Measurements from ENCODE around the gene GATAD2B. TPM values are rescaled to one million over a fixed set of nuclear protein-coding genes. Genes with fewer than 3 reads are reported as not detected.

GATAD2B gene
- polyA plus RNA-seq, 4 donors = 2.9 to 11.3 (median 4.0) TPM

DNA sequence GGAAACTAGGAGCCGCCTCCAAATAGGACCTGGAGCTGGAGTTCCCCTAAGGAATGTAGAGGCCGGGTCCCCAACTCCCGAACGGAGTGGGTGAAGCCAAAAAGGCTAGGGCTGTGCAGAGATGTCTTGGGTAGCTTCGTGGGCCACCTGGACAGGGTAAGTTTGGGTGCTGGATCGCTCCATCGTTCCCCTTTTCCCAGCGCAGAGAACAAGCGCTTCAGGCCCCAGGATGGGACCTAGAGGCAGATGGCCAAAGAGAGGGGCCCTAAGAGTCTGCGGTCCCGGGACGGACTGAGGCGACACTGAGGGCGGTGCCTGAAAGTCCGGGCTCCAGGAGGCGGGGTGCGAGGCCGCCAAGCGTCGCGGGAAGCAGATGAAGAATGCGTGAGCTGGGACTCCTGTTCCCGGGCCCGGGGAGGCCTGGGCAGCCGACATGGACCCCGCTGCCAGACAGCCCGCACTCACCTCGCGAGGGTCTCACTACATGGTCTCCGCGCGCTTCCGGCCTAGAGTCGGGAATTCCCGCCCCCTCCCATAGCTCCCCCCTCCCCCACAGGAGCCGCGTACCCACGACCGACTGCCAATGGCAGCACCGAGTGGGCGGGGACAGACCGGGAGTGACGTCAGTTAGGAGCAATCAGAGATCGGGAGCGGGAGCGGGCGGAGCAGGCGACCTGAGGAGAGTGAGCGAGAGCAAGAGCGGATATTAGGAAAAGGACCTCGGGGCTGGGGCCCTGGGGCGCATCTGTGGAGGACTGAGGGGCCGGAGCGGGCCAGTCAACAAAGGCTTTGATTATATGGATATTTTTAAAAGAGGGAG is 40.5 kb upstream of the GATAD2B start, which contains the start of gene SLC39A1:
SLC39A1 (minus strand) TSS at position 508 of the 820 bp plus-strand sequence. CDS start 822 bp downstream, outside the sequence.
- Histone ChIP-seq H3K36me3 (ENCODE audit: control insufficient read depth in 3 of 3, insufficient read depth in 2 of 3, low read depth in 1 of 3, low read length in 3 of 3) (peaks cover 0 to 20% (median 0%) of the 10 kb centered on the region in 3 donors), H3K27me3 (ENCODE audit: control insufficient read depth in 3 of 3, insufficient read depth in 3 of 3, low read length in 3 of 3) (no peaks in the 10 kb centered on the region), H3K4me1 (ENCODE audit: control insufficient read depth in 3 of 3, insufficient read depth in 2 of 3, low read depth in 1 of 3, low read length in 2 of 3) (peaks cover 2 to 26% (median 10%) of the 10 kb centered on the region in 3 donors), H3K9me3 (ENCODE audit: control insufficient read depth in 2 of 2, insufficient read depth in 1 of 2, low read depth in 1 of 2, low read length in 1 of 2) (no peaks in the 10 kb centered on the region), H3K4me3 (ENCODE audit: low read depth in 1 of 3, low read length in 3 of 3) (peak within 1 kb of the TSS; percentile 64 to 90 (median 68)), H3K27ac (ENCODE audit: low read depth in 1 of 3, low read length in 2 of 3) (peak within 1 kb of the TSS; percentile 64 to 95 (median 94))
- 0 to 1% (median 1%) methylated on average over 45 to 54 of the region's 54 CpGs for WGBS, 3 donors
- peak; percentile 98 to 99 for DNase-seq
- FAIRE-seq = no peak

DNA sequence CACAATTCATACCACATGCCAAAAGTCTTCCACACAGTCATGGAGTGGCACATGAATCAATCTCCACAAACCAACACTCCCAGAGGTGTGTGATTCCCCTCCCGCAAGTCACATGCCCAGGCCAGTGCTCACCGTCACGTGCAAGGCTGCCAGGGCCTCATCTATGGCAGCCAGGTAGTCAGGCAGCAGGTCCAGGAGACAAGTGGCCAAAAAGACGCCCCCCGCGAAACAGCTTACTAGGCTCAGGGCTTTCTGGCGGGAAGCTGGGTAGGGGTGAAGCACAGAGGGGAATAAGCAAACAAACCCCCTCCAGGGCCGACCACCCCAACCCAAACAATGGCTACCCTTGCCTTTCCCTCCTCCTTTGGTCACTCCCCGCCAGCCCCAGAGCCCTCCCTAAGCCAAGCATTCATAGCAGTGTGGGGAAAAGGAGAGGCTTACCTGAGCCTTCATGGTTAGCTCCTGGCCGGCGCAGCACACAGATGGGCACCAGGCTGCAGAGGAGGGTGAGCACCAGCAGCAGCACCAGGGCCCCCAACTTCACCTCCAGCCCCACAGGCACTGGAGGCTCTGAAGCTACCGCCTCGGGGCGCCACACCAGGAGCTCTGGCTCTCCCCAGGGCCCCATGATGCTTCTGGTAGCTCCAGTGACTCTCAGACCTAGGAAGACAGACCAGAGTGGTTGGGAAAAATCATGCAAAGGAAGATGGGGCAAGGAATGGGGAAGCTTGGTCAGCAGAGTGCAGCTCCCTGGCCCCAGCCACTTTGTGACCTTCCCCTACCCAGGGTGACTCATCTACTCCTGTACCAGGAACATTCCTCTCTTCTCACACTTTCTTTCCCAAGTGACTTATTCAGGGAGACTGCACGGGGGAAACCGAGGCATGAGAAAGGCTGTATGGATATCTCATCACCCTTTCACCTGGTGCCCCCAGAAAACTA is 39.6 kb upstream of the GATAD2B start:
- DNase-seq = peak; percentile 58 to 67
- Histone ChIP-seq H3K27me3 (ENCODE audit: control insufficient read depth in 3 of 3, insufficient read depth in 3 of 3, low read length in 3 of 3) (no peaks in the 10 kb centered on the region), H3K27ac (ENCODE audit: low read depth in 1 of 3, low read length in 2 of 3) (peak overlapping the region; percentile 64 to 95 (median 94)), H3K9me3 (ENCODE audit: control insufficient read depth in 2 of 2, insufficient read depth in 1 of 2, low read depth in 1 of 2, low read length in 1 of 2) (no peaks in the 10 kb centered on the region), H3K4me3 (ENCODE audit: low read depth in 1 of 3, low read length in 3 of 3) (peak overlapping the region; percentile 64 to 90 (median 68)), H3K4me1 (ENCODE audit: control insufficient read depth in 3 of 3, insufficient read depth in 2 of 3, low read depth in 1 of 3, low read length in 2 of 3) (peaks cover 2 to 27% (median 10%) of the 10 kb centered on the region in 3 donors), H3K36me3 (ENCODE audit: control insufficient read depth in 3 of 3, insufficient read depth in 2 of 3, low read depth in 1 of 3, low read length in 3 of 3) (peaks cover 0 to 20% (median 0%) of the 10 kb centered on the region in 3 donors)
- WGBS, 3 donors = 40 to 54% (median 40%) methylated on average over 16 of the region's 16 CpGs
- no peak for FAIRE-seq

DNA sequence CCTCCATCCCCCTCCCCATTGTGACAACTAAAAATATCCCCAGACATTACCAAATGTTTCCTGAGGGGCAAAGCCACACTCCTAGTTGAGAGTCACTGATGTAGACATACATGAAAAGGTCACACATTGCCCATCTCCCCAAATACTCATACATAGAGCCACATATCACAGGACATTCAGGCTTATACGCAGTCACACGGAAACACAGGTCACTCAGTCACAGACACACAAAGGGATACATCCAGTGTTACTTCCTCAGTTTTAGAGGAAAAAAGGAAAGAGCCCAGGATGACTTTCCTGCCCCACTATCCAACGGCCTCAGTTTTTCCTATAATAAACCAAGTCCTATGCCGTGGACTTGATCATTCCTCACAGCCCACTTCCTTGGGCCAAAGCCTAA is 38.6 kb upstream of the GATAD2B start:
- peak overlapping the region in 1 of 3 donors; percentile 18 for H3K27ac ChIP-seq (ENCODE audit: low read depth in 1 of 3, low read length in 2 of 3)
- peaks cover 0 to 20% (median 0%) of the 10 kb centered on the region in 3 donors for H3K36me3 ChIP-seq (ENCODE audit: control insufficient read depth in 3 of 3, insufficient read depth in 2 of 3, low read depth in 1 of 3, low read length in 3 of 3)
- DNase-seq (no peak), FAIRE-seq (no peak)
- no peaks in the 10 kb centered on the region for H3K9me3 ChIP-seq (ENCODE audit: control insufficient read depth in 2 of 2, insufficient read depth in 1 of 2, low read depth in 1 of 2, low read length in 1 of 2)
- peaks cover 2 to 36% (median 18%) of the 10 kb centered on the region in 3 donors for H3K4me1 ChIP-seq (ENCODE audit: control insufficient read depth in 3 of 3, insufficient read depth in 2 of 3, low read depth in 1 of 3, low read length in 2 of 3)
- WGBS, 3 donors = 80 to 94% (median 84%) methylated on average over 4 of the region's 4 CpGs
- peak overlapping the region in 1 of 3 donors; percentile 90 for H3K4me3 ChIP-seq (ENCODE audit: low read depth in 1 of 3, low read length in 3 of 3)
- H3K27me3 ChIP-seq (ENCODE audit: control insufficient read depth in 3 of 3, insufficient read depth in 3 of 3, low read length in 3 of 3) = no peaks in the 10 kb centered on the region

DNA sequence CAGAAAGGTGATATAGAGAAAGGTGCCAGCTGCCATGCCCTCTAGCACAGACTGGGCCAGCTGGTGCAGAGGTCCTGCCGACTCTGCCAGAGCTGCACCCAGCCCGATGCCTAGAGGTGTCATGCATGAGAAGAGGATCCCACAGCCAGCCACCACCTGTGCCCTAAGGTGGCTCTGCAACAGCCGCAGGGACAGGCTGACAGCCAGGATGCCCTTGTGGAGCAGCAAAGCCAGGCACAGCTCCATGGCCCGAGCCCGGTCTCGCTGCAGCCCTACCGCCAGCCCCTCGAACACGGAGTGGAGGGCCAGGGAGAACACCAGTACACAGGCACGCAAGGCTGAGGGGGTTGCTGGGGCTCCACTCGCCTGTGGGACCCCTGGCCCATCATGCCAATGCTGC is 37.4 kb upstream of the GATAD2B start:
- peaks cover 0 to 24% (median 0%) of the 10 kb centered on the region in 3 donors for H3K36me3 ChIP-seq (ENCODE audit: control insufficient read depth in 3 of 3, insufficient read depth in 2 of 3, low read depth in 1 of 3, low read length in 3 of 3)
- no peak overlapping the region for H3K4me3 ChIP-seq (ENCODE audit: low read depth in 1 of 3, low read length in 3 of 3)
- no peaks in the 10 kb centered on the region for H3K9me3 ChIP-seq (ENCODE audit: control insufficient read depth in 2 of 2, insufficient read depth in 1 of 2, low read depth in 1 of 2, low read length in 1 of 2)
- no peak for DNase-seq
- no peaks in the 10 kb centered on the region for H3K27me3 ChIP-seq (ENCODE audit: control insufficient read depth in 3 of 3, insufficient read depth in 3 of 3, low read length in 3 of 3)
- 92 to 96% (median 95%) methylated on average over 11 of the region's 11 CpGs for WGBS, 3 donors
- no peak overlapping the region for H3K27ac ChIP-seq (ENCODE audit: low read depth in 1 of 3, low read length in 2 of 3)
- peaks cover 2 to 42% (median 19%) of the 10 kb centered on the region in 3 donors for H3K4me1 ChIP-seq (ENCODE audit: control insufficient read depth in 3 of 3, insufficient read depth in 2 of 3, low read depth in 1 of 3, low read length in 2 of 3)
- no peak for FAIRE-seq

DNA sequence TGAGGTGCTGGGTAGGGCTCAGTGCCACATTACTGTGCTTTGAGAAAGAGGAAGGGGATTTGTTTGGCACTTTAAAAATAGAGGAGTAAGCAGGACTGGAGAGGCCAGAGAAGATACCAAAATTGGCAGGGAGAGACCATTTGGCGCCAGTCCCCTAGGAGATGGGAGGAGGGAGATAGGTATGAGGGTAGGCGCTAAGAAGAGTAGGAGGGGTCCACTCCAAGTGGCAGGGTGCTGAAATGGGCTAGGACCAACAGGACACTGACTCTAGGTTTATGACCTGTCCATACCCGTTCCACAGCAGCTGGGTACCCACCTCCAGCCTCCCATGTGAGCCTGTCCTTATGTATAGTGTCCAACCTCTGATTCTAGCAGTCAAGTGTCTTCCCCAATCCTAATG is 36.7 kb upstream of the GATAD2B start:
- no peak for FAIRE-seq
- Histone ChIP-seq H3K4me3 (ENCODE audit: low read depth in 1 of 3, low read length in 3 of 3) (no peak overlapping the region), H3K9me3 (ENCODE audit: control insufficient read depth in 2 of 2, insufficient read depth in 1 of 2, low read depth in 1 of 2, low read length in 1 of 2) (no peaks in the 10 kb centered on the region), H3K36me3 (ENCODE audit: control insufficient read depth in 3 of 3, insufficient read depth in 2 of 3, low read depth in 1 of 3, low read length in 3 of 3) (peaks cover 0 to 30% (median 0%) of the 10 kb centered on the region in 3 donors), H3K27me3 (ENCODE audit: control insufficient read depth in 3 of 3, insufficient read depth in 3 of 3, low read length in 3 of 3) (no peaks in the 10 kb centered on the region), H3K4me1 (ENCODE audit: control insufficient read depth in 3 of 3, insufficient read depth in 2 of 3, low read depth in 1 of 3, low read length in 2 of 3) (peaks cover 2 to 43% (median 19%) of the 10 kb centered on the region in 3 donors), H3K27ac (ENCODE audit: low read depth in 1 of 3, low read length in 2 of 3) (peak overlapping the region in 2 of 3 donors; percentile 38 to 73)
- WGBS, 3 donors = 69 to 81% (median 73%) methylated on average over 3 of the region's 3 CpGs
- no peak for DNase-seq

DNA sequence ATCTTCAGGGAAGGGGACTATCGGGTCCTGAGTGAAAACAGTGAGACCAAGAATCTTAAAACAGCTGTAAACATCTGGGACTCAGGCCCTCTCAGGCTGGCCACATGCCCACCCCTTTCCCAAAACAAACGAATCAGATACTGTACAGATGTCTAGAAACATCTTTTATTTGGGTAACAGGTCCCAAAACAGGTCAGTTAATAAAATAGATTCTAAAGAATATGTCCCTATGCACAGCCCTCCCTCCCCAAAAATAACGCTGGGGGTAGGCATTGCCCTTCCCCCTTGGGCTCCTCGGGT is 36.1 kb upstream of the GATAD2B start:
- Histone ChIP-seq H3K9me3 (ENCODE audit: control insufficient read depth in 2 of 2, insufficient read depth in 1 of 2, low read depth in 1 of 2, low read length in 1 of 2) (no peaks in the 10 kb centered on the region), H3K4me1 (ENCODE audit: control insufficient read depth in 3 of 3, insufficient read depth in 2 of 3, low read depth in 1 of 3, low read length in 2 of 3) (peaks cover 2 to 43% (median 19%) of the 10 kb centered on the region in 3 donors), H3K27me3 (ENCODE audit: control insufficient read depth in 3 of 3, insufficient read depth in 3 of 3, low read length in 3 of 3) (no peaks in the 10 kb centered on the region), H3K4me3 (ENCODE audit: low read depth in 1 of 3, low read length in 3 of 3) (peak overlapping the region in 1 of 3 donors; percentile 2), H3K36me3 (ENCODE audit: control insufficient read depth in 3 of 3, insufficient read depth in 2 of 3, low read depth in 1 of 3, low read length in 3 of 3) (peaks cover 0 to 33% (median 0%) of the 10 kb centered on the region in 3 donors), H3K27ac (ENCODE audit: low read depth in 1 of 3, low read length in 2 of 3) (peak overlapping the region in 2 of 3 donors; percentile 38 to 73)
- DNase-seq (no peak), FAIRE-seq (no peak)
- WGBS, 3 donors = 20 to 27% (median 25%) methylated on average over 4 of the region's 4 CpGs

DNA sequence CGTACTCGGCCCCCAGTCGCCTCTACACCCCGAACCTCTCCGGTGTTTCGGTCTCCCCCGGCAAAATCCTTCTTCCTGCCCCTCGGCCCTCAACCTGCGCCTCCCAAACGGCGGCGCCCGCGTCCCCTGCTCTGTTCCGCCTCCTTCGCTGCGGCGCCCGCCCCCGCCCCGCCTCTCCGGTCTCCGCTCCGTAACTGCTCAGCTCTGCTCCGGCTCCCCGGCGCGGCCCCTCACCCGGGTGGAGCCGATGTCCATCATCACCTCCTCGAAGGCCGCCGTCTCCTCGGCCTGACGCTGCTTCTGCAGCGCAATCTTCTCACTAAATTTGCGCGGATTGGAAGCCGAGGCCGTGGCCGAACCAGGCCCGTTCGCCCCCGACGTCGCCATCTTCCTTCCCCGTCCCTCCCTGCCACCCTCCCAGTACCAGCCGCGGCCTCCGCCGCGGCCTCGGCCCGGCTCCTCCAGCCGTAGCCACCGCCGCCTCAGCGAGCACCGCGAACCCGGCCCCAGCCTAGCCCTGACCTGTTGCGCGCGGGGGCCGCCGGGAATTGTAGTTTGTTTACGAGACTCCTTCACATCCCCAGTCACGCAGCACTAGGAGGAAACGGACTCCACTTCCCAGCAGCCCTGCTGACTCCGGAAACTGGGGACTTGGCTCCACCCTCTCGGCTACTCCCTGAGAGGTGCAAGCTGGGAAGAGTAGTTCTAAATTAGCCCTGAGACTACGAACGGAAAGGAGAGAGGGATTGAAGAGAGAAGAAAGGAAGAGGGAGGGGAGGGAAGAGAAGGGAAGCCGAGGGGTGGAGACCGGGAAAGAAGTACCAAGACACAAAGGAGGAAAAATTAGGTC is 35.6 kb upstream of the GATAD2B start, which contains the start of gene CRTC2:
CRTC2 (minus strand) TSS at position 502 of the 850 bp plus-strand sequence; CDS start at position 387, 115 bp downstream.
- peaks cover 2 to 43% (median 19%) of the 10 kb centered on the region in 3 donors for H3K4me1 ChIP-seq (ENCODE audit: control insufficient read depth in 3 of 3, insufficient read depth in 2 of 3, low read depth in 1 of 3, low read length in 2 of 3)
- WGBS, 3 donors = 0 to 1% (median 0%) methylated on average over 67 to 74 of the region's 75 CpGs
- FAIRE-seq = no peak
- peak; percentile 99 for DNase-seq
- H3K27me3 ChIP-seq (ENCODE audit: control insufficient read depth in 3 of 3, insufficient read depth in 3 of 3, low read length in 3 of 3) = no peaks in the 10 kb centered on the region
- H3K27ac ChIP-seq (ENCODE audit: low read depth in 1 of 3, low read length in 2 of 3) = peak within 1 kb of the TSS; percentile 39 to 94 (median 93)
- H3K9me3 ChIP-seq (ENCODE audit: control insufficient read depth in 2 of 2, insufficient read depth in 1 of 2, low read depth in 1 of 2, low read length in 1 of 2) = no peaks in the 10 kb centered on the region
- peaks cover 0 to 39% (median 2%) of the 10 kb centered on the region in 3 donors for H3K36me3 ChIP-seq (ENCODE audit: control insufficient read depth in 3 of 3, insufficient read depth in 2 of 3, low read depth in 1 of 3, low read length in 3 of 3)
- H3K4me3 ChIP-seq (ENCODE audit: low read depth in 1 of 3, low read length in 3 of 3) = peak within 1 kb of the TSS; percentile 64 to 90 (median 86)

All from small intestine (tissue), 7 donors.